ENCODE results near the gene RASSF5. TPM values are rescaled to one million over a fixed set of nuclear protein-coding genes. Genes with fewer than 3 reads are reported as not detected.

The RASSF5 gene
- total and polyA plus RNA-seq, 9 of the 15 experiments (the other 6 are each of a cell fraction or from before 2014, with no cell fraction given) = 6.1 to 41.0 (median 25.2) TPM

DNA sequence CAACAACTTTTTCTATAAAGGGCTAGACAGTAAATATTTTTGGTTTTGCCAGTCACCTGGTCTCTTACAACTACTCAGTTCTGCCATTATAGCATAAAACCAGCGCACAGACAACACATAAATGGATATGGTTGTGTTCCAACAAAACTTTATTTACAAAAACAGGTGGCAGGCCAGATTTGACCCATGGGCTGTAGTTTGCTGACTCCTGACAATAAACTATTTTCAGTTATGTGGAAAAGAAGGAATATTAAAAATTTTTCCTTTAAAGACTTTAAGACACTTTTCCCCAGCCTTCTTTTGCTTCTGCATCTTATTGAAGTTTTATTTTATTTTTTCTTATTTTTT is 89.0 kb downstream of the RASSF5 start:
- no peak overlapping the region for H3K4me2 ChIP-seq (ENCODE audit: insufficient read depth, low read length)
- H3K27ac ChIP-seq (ENCODE audit: extremely low read depth, low read depth, low read length) = no peak overlapping the region
- no peak for FAIRE-seq
- ATAC-seq = no peak
- no TSS peak for BruUV-seq (replicated peaks)
- no peak for DNase-seq (ENCODE audit: extremely low read depth in 1 of 4, low spot score in 3 of 4)
- H3K36me3 ChIP-seq (ENCODE audit: control insufficient read depth, insufficient read depth, low read length) = peaks cover 90% of the 10 kb centered on the region
- no peak for TF ChIP-seq TFAM (CRISPR knock-in tag; conservative IDR thresholded peaks at IDR 0.05)
- TF ChIP-seq, protein P1, sequence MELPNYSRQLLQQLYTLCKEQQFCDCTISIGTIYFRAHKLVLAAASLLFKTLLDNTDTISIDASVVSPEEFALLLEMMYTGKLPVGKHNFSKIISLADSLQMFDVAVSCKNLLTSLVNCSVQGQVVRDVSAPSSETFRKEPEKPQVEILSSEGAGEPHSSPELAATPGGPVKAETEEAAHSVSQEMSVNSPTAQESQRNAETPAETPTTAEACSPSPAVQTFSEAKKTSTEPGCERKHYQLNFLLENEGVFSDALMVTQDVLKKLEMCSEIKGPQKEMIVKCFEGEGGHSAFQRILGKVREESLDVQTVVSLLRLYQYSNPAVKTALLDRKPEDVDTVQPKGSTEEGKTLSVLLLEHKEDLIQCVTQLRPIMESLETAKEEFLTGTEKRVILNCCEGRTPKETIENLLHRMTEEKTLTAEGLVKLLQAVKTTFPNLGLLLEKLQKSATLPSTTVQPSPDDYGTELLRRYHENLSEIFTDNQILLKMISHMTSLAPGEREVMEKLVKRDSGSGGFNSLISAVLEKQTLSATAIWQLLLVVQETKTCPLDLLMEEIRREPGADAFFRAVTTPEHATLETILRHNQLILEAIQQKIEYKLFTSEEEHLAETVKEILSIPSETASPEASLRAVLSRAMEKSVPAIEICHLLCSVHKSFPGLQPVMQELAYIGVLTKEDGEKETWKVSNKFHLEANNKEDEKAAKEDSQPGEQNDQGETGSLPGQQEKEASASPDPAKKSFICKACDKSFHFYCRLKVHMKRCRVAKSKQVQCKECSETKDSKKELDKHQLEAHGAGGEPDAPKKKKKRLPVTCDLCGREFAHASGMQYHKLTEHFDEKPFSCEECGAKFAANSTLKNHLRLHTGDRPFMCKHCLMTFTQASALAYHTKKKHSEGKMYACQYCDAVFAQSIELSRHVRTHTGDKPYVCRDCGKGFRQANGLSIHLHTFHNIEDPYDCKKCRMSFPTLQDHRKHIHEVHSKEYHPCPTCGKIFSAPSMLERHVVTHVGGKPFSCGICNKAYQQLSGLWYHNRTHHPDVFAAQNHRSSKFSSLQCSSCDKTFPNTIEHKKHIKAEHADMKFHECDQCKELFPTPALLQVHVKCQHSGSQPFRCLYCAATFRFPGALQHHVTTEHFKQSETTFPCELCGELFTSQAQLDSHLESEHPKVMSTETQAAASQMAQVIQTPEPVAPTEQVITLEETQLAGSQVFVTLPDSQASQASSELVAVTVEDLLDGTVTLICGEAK (IDR thresholded peaks at IDR 0.05) = peak; percentile 83
- TF ChIP-seq, protein P1 (CRISPR knock-in tag; IDR thresholded peaks at IDR 0.05) = no peak
- no peak for TF ChIP-seq HMG20B (CRISPR knock-in tag; IDR thresholded peaks at IDR 0.05)
- in situ Hi-C loops (cut with MboI) = loop anchor here (25.0 kb wide), 1 partner anchor 434 kb away; no protein-coding TSS in a partner anchor
- H3K4me1 ChIP-seq (replicated peaks in 1 of 2; ENCODE audit: control insufficient read depth in 2 of 2, insufficient read depth in 2 of 2, low read length in 2 of 2) = peaks cover 0 to under 1% of the 10 kb centered on the region in 2 experiments; a peak in 2 of 5 replicates
- H2AFZ ChIP-seq (ENCODE audit: low read depth, low read length) = no peak overlapping the region
- no peak overlapping the region for H3K9ac ChIP-seq (ENCODE audit: insufficient read depth in 1 of 2, low read depth in 2 of 2, low read length in 2 of 2)
- H3K4me3 ChIP-seq = no peak overlapping the region
- intact Hi-C loops (cut with micrococcal nuclease) = no loop called here
- H3K79me2 ChIP-seq (ENCODE audit: control insufficient read depth, insufficient read depth, low read length) = no peaks in the 10 kb centered on the region
- no peaks in the 10 kb centered on the region for H3K9me3 ChIP-seq (replicated peaks; ENCODE audit: control insufficient read depth, insufficient read depth, low read depth, low read length)
- 94% methylated on average over 1 of the region's 1 CpG for WGBS (ENCODE audit: insufficient coverage, low coverage, missing lambda C conversion rate)
- H3K9me1 ChIP-seq (ENCODE audit: control insufficient read depth, insufficient read depth, low read length) = no peaks in the 10 kb centered on the region
- H3K27me3 ChIP-seq (ENCODE audit: control insufficient read depth in 2 of 2, insufficient read depth in 2 of 2, low read length in 2 of 2) = no peaks in the 10 kb centered on the region
- POLR2A ChIA-PET = interaction anchor here (0.9 kb wide), 1 partner anchor 76 kb away, joined by 3 read pairs; no protein-coding TSS in a partner anchor
- CTCF ChIA-PET (ENCODE audit: low intra/inter-chr PET ratio) = no interaction called here
- no peaks in the 10 kb centered on the region for H4K20me1 ChIP-seq (replicated peaks; ENCODE audit: control insufficient read depth, insufficient read depth, low read length)

Data from K562 (cell line).